Smooth muscle cell (in vitro differentiated cells): Measurements from ENCODE around the gene ZNF521. TPM values are rescaled to one million over a fixed set of nuclear protein-coding genes. Genes with fewer than 3 reads are reported as not detected.

Experiments used
- DNase-seq: peaks from one replicate; lab custom pipeline; 2025; ENCODE audit not compliant: unreplicated experiment; lab: John Stamatoyannopoulos, UW
- H2AFZ ChIP-seq: fragments of 200-600 bp; sonication (generic); 2 replicates; pipeline ENCODE4 v1.6.0; 2016; ENCODE audit warnings: antibody characterized with exemption, low read depth, mild to moderate bottlenecking
- H3F3A ChIP-seq: fragments of 200-600 bp; sonication (generic); 2 replicates; pipeline ENCODE4 v1.6.0; 2017; ENCODE audit warnings: antibody characterized with exemption, low read depth
- H3K27ac ChIP-seq: fragments of 200-600 bp; sonication (generic); 2 replicates; pipeline ENCODE4 v1.5.1; 2016; ENCODE audit warnings: low read depth, mild to moderate bottlenecking
- H3K27me3 ChIP-seq: fragments of 200-600 bp; sonication (generic); 2 replicates; pipeline ENCODE4 v1.6.1; 2016; ENCODE audit warnings: low read depth, mild to moderate bottlenecking
- H3K36me3 ChIP-seq: fragments of 200-600 bp; sonication (generic); 2 replicates; pipeline ENCODE4 v1.5.1; 2016; ENCODE audit warnings: low read depth
- H3K4me1 ChIP-seq: fragments of 200-600 bp; sonication (generic); 2 replicates; pipeline ENCODE4 v1.5.1; 2016; ENCODE audit warnings: low read depth
- H3K4me2 ChIP-seq: fragments of 200-600 bp; sonication (generic); 2 replicates; pipeline ENCODE4 v1.6.0; 2016; ENCODE audit warnings: mild to moderate bottlenecking
- H3K4me3 ChIP-seq: fragments of 200-600 bp; sonication (generic); 2 replicates; pipeline ENCODE4 v1.5.1; 2016; ENCODE audit warnings: mild to moderate bottlenecking
- H3K79me2 ChIP-seq: fragments of 200-600 bp; sonication (generic); 2 replicates; pipeline ENCODE4 v1.6.0; 2016; ENCODE audit warnings: low read depth, mild to moderate bottlenecking
- H3K9ac ChIP-seq: fragments of 200-600 bp; sonication (generic); 2 replicates; pipeline ENCODE4 v1.6.0; 2016; ENCODE audit warnings: low read depth
- H3K9me3 ChIP-seq: fragments of 200-600 bp; sonication (generic); replicated peaks from 2 replicates; pipeline ENCODE4 v1.5.1; 2016; ENCODE audit warnings: low read depth
- H4K20me1 ChIP-seq: fragments of 200-600 bp; sonication (generic); 2 replicates; pipeline ENCODE4 v1.6.0; 2016; ENCODE audit warnings: low read depth
- WGBS: methylation state at CpG from one replicate; pipeline ENCODE4 v1.1.7; 2016; ENCODE audit warnings: low lambda C conversion rate; 5-methylcytosine and 5-hydroxymethylcytosine counted together
- polyA plus RNA-seq: library from polyadenylated mRNA; unstranded; fragments of >200 nt; fragmentation: Nextera tagmentation; extraction: Ambion mirVana; gene quantifications from 2 replicates; pipeline ENCODE4 v1.2.1, GENCODE V29; 2016
- total RNA-seq: library from RNA; depleted of rRNA; stranded (reverse); fragments of >200 nt; gene quantifications from 2 replicates; pipeline ENCODE4 v1.2.3, GENCODE V29; 2014
- TF ChIP-seq, protein P1 (sequence below): fragments of 200-600 bp; sonication (generic); IDR thresholded peaks from 2 replicates; pipeline ENCODE4 v1.5.1; 2017; ENCODE audit warnings: borderline replicate concordance, mild to moderate bottlenecking, antibody characterized with exemption; ENCODE audit not compliant: insufficient read depth, poor library complexity, severe bottlenecking

The ZNF521 gene
- total and polyA plus RNA-seq, 2 experiments from 2014 or later = 19.9 to 36.4 TPM

GRCh38 chr18:25134861-25135260, 217.1 kb downstream of the ZNF521 start:
- no peak overlapping the region for H3K4me2 ChIP-seq
- no peaks in the 10 kb centered on the region for H3K27me3 ChIP-seq
- H3K36me3 ChIP-seq = no peaks in the 10 kb centered on the region
- no peaks in the 10 kb centered on the region for H3F3A ChIP-seq
- H3K79me2 ChIP-seq = no peaks in the 10 kb centered on the region
- no peak overlapping the region for H2AFZ ChIP-seq
- peaks cover 17% of the 10 kb centered on the region for H4K20me1 ChIP-seq
- H3K9me3 ChIP-seq = no peaks in the 10 kb centered on the region
- WGBS = 86% methylated on average over 2 of the region's 2 CpGs
- H3K27ac ChIP-seq = no peak overlapping the region
- H3K4me1 ChIP-seq = no peaks in the 10 kb centered on the region
- DNase-seq = no peak
- H3K9ac ChIP-seq = no peak overlapping the region
- TF ChIP-seq, protein P1, sequence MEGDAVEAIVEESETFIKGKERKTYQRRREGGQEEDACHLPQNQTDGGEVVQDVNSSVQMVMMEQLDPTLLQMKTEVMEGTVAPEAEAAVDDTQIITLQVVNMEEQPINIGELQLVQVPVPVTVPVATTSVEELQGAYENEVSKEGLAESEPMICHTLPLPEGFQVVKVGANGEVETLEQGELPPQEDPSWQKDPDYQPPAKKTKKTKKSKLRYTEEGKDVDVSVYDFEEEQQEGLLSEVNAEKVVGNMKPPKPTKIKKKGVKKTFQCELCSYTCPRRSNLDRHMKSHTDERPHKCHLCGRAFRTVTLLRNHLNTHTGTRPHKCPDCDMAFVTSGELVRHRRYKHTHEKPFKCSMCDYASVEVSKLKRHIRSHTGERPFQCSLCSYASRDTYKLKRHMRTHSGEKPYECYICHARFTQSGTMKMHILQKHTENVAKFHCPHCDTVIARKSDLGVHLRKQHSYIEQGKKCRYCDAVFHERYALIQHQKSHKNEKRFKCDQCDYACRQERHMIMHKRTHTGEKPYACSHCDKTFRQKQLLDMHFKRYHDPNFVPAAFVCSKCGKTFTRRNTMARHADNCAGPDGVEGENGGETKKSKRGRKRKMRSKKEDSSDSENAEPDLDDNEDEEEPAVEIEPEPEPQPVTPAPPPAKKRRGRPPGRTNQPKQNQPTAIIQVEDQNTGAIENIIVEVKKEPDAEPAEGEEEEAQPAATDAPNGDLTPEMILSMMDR = no peak
- no peak overlapping the region for H3K4me3 ChIP-seq

DNA sequence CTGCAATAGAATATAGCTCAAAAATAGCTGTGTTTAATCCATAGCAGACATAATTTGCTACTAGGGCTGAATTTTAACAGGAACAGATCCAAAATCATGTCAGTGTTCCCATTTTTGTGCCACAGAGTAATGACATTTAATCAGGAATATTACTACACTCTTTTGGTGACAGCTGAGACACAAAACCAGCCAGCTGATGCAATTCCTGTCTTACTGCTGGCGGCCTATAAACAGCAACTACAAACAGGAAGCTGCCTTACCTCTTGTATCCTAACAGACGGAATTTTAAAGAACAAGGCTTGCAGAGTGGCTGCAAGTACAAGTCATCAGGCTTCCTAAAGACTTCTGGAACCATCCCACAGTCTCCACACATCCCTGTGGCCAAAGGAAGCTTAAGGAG, 218.1 kb downstream of the ZNF521 start:
- no peaks in the 10 kb centered on the region for H3K4me1 ChIP-seq
- no peak overlapping the region for H3K27ac ChIP-seq
- H3K27me3 ChIP-seq = no peaks in the 10 kb centered on the region
- H2AFZ ChIP-seq = no peak overlapping the region
- peaks cover 17% of the 10 kb centered on the region for H4K20me1 ChIP-seq
- no peak for DNase-seq
- no peak overlapping the region for H3K4me3 ChIP-seq
- 60% methylated on average over 2 of the region's 2 CpGs for WGBS
- TF ChIP-seq, protein P1 = no peak
- H3K4me2 ChIP-seq = no peak overlapping the region
- H3K9me3 ChIP-seq = no peaks in the 10 kb centered on the region
- H3F3A ChIP-seq = no peaks in the 10 kb centered on the region
- H3K36me3 ChIP-seq = no peaks in the 10 kb centered on the region
- H3K79me2 ChIP-seq = no peaks in the 10 kb centered on the region
- H3K9ac ChIP-seq = no peak overlapping the region

DNA sequence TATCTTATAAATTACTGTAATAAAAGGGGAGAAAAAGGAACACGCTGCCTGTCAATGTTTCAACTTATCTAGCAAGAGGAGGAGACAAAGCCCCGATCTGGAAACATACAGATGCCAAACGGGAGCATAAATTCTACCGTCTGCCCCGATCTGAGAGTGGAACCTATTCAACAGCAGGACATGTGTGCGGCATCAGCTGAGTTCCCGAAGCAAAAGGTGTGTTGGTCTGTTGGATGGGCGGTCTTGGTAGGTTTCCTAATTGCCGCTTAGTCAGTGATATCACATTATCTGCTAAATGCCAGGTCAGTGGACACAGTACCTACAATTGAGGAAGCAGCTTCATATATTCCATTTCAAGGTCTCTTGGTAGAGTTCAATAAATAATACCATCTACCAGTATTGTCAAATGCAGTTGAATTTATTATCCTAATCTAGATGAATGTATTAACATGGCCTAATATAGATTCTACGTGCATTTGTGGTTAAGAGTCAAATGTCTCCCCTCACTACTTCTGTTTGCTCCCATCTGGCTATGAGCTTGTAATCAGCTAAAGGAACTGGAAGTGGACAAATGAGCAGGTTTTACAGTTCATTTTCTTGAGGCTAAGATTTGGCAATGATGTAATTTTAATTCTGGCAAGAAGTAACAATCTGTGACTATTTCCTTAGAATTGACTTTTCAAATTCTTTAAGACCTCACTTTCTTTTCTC, 219.0 kb downstream of the ZNF521 start:
- no peaks in the 10 kb centered on the region for H3F3A ChIP-seq
- no peaks in the 10 kb centered on the region for H3K4me1 ChIP-seq
- no peaks in the 10 kb centered on the region for H3K36me3 ChIP-seq
- no peaks in the 10 kb centered on the region for H3K79me2 ChIP-seq
- H3K9ac ChIP-seq = no peak overlapping the region
- DNase-seq = no peak
- H3K9me3 ChIP-seq = no peaks in the 10 kb centered on the region
- TF ChIP-seq, protein P1 = no peak
- H3K27ac ChIP-seq = no peak overlapping the region
- H4K20me1 ChIP-seq = peaks cover 11% of the 10 kb centered on the region
- H3K4me3 ChIP-seq = no peak overlapping the region
- WGBS = 96% methylated on average over 10 of the region's 10 CpGs
- no peaks in the 10 kb centered on the region for H3K27me3 ChIP-seq
- H3K4me2 ChIP-seq = no peak overlapping the region
- no peak overlapping the region for H2AFZ ChIP-seq

DNA sequence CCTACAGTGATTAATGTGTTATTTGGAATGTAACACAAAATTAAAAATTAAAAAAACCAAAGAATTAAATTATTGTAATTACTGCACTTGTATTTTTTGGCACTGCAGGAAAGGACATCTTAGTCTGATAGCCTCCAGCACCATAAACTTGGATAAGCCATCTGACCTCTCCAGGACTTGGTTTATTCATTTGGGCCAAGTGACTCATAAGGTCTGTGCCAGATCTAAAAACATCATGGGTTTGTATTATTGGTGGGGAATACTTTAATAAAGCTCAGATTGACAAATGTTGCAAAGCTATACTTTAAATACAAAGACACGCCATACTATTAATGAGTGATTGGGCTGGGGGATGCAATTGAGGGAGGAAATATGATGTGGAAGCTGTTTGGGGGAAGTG, 225.2 kb downstream of the ZNF521 start:
- Histone ChIP-seq H3F3A (no peaks in the 10 kb centered on the region), H3K4me3 (no peak overlapping the region), H3K4me1 (no peaks in the 10 kb centered on the region), H3K27me3 (no peaks in the 10 kb centered on the region), H3K9ac (no peak overlapping the region), H3K4me2 (no peak overlapping the region), H3K27ac (no peak overlapping the region), H3K36me3 (no peaks in the 10 kb centered on the region), H2AFZ (no peak overlapping the region), H3K9me3 (no peaks in the 10 kb centered on the region), H4K20me1 (peaks cover 4% of the 10 kb centered on the region), H3K79me2 (peaks cover 4% of the 10 kb centered on the region)
- TF ChIP-seq, protein P1 = no peak
- 96% methylated on average over 1 of the region's 1 CpG for WGBS
- no peak for DNase-seq
